Fibroblast of skin of right quadriceps (primary cell): Measurements from ENCODE around the gene VSTM1.

Experiments used
- DNase-seq: peaks from one replicate; pipeline ENCODE4 v3.0.0-alpha.2; 2013

The VSTM1 gene

GRCh38 chr19:54009440-54009839 is 54.3 kb downstream of the VSTM1 start:
- DNase-seq, result no peak

DNA sequence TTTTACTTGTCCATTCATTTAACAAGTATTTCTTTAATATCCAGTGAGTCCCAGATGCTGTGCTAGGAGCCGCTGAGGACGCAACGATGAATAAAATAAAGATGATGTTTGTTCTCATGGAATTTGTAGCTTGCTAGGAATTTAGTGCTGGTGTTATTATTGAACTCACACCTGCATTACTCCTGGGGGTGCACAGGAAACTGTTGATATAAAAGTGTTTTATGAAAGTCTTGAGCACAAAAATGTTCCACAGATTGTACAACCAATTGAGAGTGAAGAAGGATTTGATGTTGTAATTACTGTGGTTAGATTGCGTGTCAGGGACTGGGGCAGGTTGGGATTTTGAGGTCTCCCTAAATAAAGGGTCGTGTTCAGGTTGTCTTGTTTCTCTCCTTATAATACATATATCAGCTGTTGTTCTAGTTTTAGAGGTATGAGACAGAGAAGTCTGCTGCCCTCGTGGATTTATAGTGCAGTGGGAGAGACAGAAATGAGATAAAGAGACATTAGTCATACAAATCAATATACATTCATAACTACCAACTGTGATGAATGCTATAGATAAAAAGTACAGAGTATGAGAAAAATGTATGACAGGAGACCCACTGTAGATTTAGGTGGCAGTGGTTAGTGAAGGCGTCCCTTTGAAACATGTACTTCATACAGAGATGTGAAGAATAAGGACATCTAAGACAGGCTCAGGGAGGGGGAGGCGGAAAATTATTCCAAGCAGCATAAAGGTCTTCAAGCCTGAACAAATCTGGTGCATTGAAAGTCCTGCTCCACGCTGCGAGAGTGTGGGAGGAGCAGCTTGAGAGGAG is 61.0 kb downstream of the VSTM1 start:
- DNase-seq, result no peak

DNA sequence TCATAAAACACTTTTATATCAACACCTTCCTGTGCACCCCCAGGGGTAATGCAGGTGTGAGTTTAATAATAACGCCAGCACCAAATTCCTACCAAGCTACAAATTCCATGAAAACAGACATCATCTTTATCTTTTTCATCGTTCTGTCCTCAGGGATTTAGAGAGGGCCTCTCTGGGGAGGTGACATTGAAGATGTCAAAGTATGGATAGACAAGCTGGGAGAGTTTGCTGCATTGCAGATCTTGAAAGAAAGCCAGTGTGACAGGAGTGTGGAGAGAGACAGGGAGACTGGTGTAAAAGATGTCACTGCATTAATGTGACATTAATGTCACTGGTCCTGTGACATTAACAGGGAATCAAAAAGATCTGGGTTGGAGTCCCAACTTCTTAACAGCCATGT is 62.2 kb downstream of the VSTM1 start:
- no peak for DNase-seq

- DNase-seq, result no peak
Observed at GRCh38 chr19:53999694-54000093, 64.0 kb downstream of the VSTM1 start.

GRCh38 chr19:53998223-53998622 is 65.5 kb downstream of the VSTM1 start:
- DNase-seq, result no peak

DNA sequence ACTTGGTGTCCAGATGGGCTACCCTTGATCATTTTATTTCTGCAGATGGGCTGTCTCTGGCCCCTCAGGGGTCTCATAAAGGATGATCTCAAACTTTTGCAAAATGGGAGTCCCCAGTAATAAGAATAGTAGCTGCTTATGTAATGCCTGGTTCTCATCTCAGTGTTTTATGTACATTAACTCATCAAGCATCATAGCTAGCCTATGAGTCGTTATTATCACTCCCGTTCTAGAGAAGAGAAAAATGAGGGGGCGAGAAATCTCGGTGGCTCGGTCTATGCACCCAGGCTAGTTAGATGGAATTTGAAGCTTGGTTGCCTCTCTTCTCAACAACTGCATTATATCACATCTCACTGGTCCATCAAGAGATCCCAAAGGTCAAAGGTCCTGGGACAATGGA is 68.9 kb downstream of the VSTM1 start:
- peak; percentile 13 for DNase-seq

DNA sequence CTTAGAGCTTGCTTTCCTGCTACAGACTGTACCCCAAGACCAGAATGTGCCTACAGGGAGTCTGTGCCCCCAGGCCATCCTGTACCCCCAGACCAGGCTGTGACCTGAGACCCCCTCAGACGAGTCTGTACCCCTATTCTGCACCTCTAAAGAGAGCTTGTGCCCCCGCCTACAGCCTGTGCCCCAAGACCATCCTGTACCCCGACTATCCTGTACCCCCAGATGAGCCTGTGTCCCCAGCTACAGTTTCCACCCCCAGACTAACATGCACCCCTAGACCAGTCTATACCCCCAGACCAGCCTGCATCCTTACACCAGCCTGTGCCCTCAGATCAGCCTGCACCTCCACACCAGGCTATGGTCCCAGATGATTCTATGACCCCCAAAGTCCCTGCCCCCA is 70.2 kb downstream of the VSTM1 start:
- no peak for DNase-seq

- no peak for DNase-seq
Observed at GRCh38 chr19:53992815-53993214, 70.9 kb downstream of the VSTM1 start.

DNA sequence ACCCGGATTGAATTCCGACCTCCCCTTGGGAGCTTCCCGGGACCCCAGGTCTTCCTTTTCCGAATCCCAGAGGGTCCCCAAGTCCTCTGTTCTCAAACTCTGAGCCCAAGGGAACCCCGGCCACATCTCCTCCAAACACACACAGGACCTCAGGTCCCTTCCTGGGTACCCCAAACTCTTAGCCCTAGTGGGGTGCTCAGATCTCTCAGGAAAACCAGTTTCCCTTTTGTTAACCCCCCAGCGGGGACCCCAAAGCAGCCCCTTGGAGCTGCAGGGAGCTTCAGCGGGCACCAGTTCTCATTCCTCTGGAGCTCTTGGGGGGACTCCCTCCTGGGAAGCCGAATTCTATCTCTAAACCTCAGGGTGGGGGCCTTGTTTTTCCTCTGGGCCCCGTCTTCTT is 71.5 kb downstream of the VSTM1 start:
- DNase-seq, result no peak

DNA sequence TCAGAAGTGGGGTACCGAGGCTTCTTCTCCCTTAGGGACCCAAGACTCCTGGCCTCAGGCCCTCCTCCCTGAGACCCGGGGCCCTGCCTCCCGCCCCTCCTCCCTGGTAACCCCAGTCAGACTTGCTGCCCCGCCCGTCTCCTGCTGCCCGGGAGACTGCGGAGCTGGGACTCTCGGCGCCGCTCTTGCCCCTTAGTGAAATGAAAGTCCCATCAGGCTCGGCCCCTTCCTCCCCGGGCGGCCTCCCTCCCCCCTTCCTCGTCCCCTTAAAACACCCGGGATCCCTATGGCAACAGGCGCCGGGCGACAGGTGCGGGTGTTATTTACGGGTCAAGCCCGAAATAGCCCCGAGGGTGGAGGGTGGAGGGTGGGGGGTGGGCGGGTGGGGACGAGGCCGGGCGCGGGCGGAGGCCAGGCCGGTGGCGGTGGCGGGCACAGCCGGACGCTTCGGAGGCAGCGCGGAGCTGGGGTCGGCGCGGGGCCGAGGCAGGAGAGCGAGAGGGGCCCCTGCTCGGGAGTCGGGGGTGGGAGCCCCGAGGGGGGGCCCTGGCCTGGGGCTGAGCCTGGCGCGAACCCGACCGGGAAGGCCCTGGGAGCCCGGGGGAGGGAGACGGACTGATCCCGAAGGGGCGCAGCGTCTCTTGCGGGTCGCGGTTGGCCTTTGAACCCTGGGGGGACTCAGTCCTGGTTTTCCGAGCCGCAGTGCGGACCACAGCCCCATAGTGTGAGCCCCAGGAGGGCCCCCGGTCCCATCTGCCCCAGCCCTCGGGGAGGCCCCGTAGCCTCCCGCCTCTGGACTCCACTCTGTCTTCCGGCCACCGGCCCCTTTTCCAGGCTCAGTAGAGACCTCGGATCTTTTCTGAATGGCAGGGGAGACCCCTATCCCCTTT is 72.2 kb downstream of the VSTM1 start, which contains the start of gene CACNG6:
CACNG6 (plus strand) TSS at position 414 of the 890 bp plus-strand sequence. CDS start 1,241 bp downstream, outside the sequence.
- DNase-seq, result no peak
